H7 (cell line): ENCODE data around the gene TAF3. TPM values are rescaled to one million over a fixed set of nuclear protein-coding genes. Genes with fewer than 3 reads are reported as not detected.

Source experiments
- DNase-seq: peaks from one replicate; pipeline ENCODE4 v3.0.0; 2012
- H3K27me3 ChIP-seq: 2 replicates; pipeline ENCODE4 v1.6.0; 2011; ENCODE audit warnings: mild to moderate bottlenecking, low read length; ENCODE audit not compliant: control insufficient read depth, insufficient read depth
- H3K36me3 ChIP-seq: replicated peaks from 2 replicates; pipeline ENCODE4 v1.5.1; 2011; ENCODE audit warnings: low read length; ENCODE audit not compliant: control insufficient read depth, insufficient read depth
- H3K4me3 ChIP-seq: 2 replicates; pipeline ENCODE4 v1.5.1; 2011; ENCODE audit warnings: low read depth, mild to moderate bottlenecking, control low read depth, low read length, moderate library complexity; ENCODE audit not compliant: insufficient read depth
- total RNA-seq: library from RNA; depleted of rRNA; stranded (reverse); fragments of >200 nt; shearing (Covaris generic); gene quantifications from 2 replicates; pipeline ENCODE4 v1.2.3, GENCODE V29; 2014

The TAF3 gene
- total RNA-seq, 1 experiment from 2014 or later, result 1.5 TPM

DNA sequence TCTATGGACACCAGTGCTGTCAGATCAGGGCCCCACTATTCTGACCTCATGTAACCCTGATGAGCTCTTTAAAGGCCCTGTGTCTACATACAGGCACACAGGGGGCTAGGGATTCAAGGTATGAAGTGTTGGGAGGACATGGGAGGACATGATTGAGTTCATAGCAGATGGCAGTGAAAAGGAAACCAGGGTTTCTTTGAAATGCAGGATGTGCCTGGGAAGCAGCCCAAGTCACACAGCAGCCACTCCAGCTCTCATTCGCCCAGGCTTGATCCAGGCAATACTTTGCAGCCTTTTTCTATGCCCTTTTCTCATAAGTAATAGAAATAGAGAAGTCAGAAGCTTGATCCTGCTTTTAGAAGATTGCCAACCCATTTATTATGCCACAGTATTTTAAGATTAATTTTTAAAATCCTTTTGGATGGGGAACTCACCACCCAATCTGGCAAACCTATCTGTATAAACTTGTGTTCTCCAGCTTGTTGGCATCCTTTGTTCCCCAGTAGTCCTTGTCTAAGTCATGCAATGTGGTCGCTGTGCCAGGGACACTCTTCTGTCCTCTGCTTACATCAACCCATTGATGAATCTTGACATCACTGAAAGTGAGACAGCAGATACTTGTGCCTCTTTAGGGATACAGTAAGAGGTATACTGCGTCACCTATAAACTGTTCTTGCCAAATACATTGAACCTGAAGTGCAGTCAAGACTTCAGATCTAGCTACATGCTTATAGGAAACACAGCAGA lies 95.0 kb downstream of the TAF3 start:
- no peaks in the 10 kb centered on the region for H3K36me3 ChIP-seq

DNA sequence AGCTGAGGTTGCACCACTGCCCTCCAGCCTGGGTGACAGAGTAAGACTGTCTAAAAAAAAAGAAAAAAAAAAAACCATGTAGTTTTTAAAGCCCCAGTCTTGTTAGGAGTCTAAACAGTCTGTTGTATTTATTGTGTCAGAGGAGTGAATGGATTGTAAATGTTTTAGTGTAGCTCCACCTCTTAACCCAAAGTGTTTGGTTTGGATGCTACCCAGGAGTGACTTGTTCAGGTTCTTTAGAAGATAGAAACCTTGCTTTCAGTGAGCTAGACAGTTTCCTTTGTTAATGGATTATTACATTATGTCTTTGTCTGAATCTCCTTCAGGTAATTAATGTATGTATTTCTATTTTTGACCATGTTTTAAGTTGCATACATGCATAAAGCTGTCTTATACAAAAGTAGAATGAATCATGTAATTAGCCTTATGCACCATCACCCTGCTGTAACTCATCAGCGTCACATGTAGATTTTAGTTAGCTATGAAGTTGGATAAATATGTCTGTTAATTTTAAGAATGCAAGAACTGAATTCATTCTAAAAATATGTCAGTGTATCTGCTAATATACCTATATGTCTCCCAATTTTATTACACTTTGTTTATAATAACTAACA lies 97.7 kb downstream of the TAF3 start:
- Histone ChIP-seq H3K4me3 (no peak overlapping the region), H3K36me3 (no peaks in the 10 kb centered on the region), H3K27me3 (no peaks in the 10 kb centered on the region)
- DNase-seq, result no peak

More for the DNA sequence above, 95.0 kb downstream of the TAF3 start:
- DNase-seq, result no peak
- Histone ChIP-seq H3K27me3 (no peaks in the 10 kb centered on the region), H3K4me3 (no peak overlapping the region)

DNA sequence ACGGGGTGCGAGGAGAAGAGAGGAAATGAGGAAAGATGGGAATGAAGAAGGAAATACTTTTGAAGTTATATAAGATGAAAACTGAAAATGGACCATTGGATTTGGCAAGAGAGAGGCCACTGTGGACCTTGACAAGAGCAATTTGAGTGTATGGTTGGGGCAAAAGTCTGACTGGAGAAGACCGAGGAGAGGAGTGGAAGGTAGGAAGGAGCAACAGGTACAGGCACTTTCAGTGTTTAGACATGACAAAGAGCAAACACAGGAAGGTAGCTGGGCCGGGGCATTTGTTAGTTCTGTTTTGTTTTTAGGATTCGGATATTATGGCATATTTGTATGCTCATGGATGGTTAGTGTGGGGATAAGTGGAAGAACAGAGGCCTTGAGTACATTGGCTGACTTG lies 99.4 kb downstream of the TAF3 start:
- H3K4me3 ChIP-seq, result no peak overlapping the region
- no peaks in the 10 kb centered on the region for H3K36me3 ChIP-seq
- DNase-seq, result no peak
- no peaks in the 10 kb centered on the region for H3K27me3 ChIP-seq

DNA sequence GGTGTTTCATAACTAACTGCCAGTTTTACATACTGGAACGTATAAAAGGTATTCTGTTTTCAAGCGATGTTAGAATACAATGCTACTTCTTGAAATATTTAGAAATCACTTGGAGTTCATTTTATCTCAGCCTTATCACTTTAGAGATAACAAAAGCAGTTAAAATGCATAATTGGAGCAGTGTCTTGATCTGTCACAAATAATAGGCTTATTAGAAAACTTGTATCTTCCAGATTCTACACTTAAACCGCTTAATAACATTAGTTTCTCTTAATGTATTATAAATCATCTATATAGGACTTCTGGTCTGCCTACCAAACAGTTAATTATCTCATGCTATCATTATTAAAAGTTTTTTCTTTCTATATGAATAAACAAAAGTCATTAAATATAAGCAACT lies 104.4 kb downstream of the TAF3 start:
- Histone ChIP-seq H3K4me3 (no peak overlapping the region), H3K27me3 (no peaks in the 10 kb centered on the region), H3K36me3 (no peaks in the 10 kb centered on the region)
- no peak for DNase-seq

DNA sequence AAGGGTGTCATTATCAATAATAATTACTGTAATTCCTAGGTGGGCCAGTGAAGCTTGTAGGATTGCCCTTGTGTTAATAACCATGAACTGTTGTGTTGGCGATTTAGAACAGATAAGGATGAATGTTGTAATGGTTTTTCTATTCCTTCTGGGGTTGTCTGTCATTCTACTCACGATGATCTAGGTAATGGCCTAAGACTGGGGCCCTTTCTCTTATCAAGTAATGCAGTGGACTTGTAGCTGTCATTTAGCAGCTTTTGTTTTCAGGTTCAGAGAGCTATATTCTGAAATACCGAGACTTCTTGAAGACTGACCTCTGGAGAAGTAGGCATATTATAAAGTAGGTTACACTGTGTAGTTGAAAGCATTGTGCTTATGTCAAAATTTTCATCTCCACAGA lies 110.2 kb downstream of the TAF3 start:
- DNase-seq, result no peak
- H3K36me3 ChIP-seq, result no peaks in the 10 kb centered on the region
- no peaks in the 10 kb centered on the region for H3K27me3 ChIP-seq
- H3K4me3 ChIP-seq, result no peak overlapping the region

DNA sequence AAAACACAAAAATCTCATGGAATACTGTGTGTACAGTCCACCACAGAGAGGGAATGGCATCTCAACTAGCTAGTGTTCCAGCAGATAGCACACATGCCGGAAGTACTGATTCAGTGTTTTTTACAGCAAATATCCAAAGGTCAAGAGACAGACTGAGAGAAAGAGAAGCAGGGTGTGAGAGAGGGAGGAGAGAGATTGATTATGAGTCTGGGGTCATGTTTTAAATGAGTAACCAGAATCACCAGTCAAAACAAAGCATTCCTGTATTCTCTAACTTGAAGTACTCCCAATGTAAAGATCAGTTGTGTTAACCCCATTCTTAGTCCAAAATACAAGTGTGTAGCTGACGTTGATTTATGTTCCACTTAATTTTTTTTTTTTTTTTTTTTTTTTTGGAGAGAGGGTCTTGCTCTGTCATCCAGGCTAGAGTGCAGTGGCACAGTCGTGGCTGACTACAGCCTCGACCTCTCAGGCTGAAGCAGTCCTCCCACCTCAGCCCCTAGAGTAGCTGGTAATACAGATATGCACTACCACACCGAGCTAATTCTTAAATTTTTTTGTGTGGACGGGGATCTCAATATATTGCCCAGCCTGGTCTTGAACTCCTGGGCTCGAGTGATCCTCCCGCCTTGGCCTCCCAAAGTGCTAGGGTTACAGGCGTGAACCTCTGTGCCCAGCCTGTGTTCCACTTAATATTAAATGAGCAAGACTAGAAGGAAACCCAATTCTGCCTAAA lies 114.2 kb downstream of the TAF3 start:
- Histone ChIP-seq H3K36me3 (no peaks in the 10 kb centered on the region), H3K4me3 (no peak overlapping the region), H3K27me3 (no peaks in the 10 kb centered on the region)
- DNase-seq, result no peak

DNA sequence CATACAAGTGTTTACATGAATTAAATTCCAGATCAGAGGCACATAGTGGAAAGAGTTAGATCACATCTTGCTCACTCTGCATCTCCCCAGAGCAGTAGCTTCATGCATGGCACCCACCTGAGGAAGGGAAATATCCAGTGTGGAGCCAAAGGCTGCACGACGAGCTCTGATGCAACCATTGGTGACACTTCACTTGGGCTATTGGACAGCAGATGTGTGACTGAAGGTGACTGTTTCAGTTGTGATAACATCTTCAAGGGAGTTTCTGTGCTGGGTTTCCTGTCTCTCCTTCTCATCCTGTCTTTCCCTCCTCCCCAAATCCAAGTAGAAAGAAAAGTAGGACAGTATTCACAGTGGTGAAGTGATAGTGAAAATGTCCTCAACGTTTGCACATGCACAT lies 115.0 kb downstream of the TAF3 start:
- DNase-seq, result no peak
- Histone ChIP-seq H3K36me3 (no peaks in the 10 kb centered on the region), H3K27me3 (no peaks in the 10 kb centered on the region), H3K4me3 (no peak overlapping the region)

DNA sequence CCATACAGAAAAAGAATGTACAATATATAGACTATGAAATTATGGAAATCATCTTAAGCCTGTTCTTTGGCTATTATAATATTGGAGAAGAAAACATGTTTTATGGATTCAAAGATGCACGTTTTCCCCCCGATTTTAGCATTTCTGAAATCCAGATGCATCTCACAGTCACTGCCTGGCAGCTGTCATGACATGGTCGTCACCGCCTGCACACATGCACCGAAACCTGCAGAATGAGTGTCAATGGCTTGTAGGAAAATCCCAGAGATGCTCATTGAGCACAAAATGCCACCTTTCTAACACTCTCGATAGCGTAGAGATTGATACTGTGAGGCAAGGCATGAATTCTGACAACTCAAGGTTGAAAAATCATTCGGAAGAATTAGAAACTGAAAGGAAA lies 115.5 kb downstream of the TAF3 start:
- Histone ChIP-seq H3K27me3 (no peaks in the 10 kb centered on the region), H3K4me3 (no peak overlapping the region), H3K36me3 (no peaks in the 10 kb centered on the region)
- DNase-seq, result no peak

DNA sequence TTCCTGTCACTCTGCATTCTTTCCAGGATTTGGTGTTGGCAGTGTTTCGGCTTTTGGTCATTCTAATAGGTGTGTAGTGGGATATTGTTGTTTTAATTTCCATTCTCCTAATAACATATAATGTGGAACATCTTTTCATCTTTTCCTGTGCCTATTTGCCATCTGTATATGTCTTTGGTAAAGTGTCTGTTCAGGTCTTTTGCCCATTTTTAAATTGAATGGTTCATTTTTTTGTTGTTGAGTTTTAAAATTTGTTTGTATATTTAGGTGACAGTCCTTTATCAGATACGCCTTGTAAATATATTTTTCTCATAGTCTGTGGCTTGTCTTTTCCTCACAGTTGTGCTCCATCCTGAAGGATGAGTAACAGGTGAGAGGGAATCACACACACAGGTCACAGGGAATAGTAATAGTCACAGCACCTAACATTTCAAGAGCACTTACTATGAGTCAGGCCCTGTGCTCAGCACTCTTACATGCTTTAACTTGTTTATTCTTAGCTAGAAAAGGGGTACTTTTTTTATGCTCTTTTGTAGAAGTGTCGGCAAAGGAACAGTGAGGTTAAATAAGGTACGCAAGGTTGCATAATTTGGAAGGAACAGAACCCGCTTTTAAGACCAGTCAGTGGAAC lies 119.1 kb downstream of the TAF3 start:
- DNase-seq, result no peak
- H3K4me3 ChIP-seq, result no peak overlapping the region
- no peaks in the 10 kb centered on the region for H3K27me3 ChIP-seq
- no peaks in the 10 kb centered on the region for H3K36me3 ChIP-seq

DNA sequence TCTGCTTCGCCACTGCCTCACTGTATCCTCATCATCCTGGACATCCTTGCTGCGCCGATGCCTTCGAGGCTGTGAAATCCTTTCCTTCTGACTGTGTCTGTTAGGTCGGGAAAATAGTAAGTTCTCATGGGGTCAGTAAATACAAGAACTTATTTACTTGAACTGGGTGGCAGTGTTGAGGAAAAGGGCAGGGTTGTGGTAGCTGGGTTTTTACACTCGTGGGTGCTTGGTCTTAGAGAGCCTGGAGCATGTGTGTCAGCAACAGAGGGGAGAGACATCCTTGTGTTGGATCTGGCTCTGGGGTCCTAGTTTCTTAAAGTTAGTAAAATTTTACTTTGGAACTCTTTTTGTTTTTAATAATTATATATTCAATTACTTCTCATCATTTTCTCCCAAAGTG lies 123.3 kb downstream of the TAF3 start:
- no peak for DNase-seq
- H3K36me3 ChIP-seq, result no peaks in the 10 kb centered on the region
- no peak overlapping the region for H3K4me3 ChIP-seq
- no peaks in the 10 kb centered on the region for H3K27me3 ChIP-seq

DNA sequence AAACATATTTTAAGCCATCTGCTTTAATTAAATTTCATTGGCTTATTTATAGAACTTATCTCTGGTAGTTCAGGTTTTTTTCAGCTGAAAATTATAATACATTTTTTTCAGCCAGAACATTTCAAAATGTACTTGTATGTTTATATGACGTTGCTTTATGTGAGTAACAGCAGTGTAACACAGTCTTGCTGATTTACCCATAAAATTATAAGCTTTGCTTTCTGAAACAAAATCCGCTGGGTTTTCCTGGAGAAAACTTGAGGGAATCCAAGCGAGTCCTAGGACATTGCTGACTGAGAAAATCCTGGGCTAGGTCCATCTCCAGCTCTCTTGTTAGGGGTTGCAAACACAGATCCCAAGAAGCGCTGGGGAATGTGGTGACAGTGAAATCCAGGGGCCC lies 124.0 kb downstream of the TAF3 start:
- Histone ChIP-seq H3K4me3 (no peak overlapping the region), H3K36me3 (no peaks in the 10 kb centered on the region), H3K27me3 (no peaks in the 10 kb centered on the region)
- DNase-seq, result peak; percentile 21

DNA sequence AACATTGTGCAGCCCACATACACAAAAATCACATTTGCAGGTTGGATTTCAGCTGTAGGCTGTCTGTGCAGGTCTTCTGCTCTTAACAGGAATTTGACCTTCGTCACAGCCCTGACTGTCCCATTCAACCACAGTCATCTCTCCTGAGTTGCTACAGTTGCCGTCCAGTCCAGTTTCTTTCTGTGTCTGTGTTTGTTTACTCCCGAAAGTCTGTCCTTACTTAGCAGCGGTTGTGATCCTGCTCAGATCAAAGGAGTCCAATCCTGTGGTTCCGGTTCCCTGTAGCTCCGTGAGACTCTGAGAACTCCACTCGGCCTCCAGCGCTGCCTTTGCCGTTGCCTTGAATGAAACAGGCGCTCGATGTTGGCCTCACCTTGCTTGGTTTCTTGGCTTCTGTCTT lies 124.6 kb downstream of the TAF3 start:
- Histone ChIP-seq H3K27me3 (no peaks in the 10 kb centered on the region), H3K4me3 (no peak overlapping the region), H3K36me3 (no peaks in the 10 kb centered on the region)
- peak; percentile 3 for DNase-seq

DNA sequence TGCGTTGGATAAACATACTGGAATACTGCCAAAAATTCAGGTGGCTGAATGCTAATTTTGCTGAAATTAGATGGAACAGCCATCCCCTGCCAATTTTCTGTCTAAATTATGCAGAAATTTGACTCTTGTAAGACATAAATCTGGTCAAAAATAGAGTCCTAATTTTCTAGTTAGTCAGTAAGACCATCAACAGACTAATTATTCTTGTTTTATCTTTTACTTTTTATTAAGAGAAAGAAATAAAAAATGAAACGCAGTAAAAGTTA lies 125.8 kb downstream of the TAF3 start:
- Histone ChIP-seq H3K4me3 (no peak overlapping the region), H3K27me3 (no peaks in the 10 kb centered on the region), H3K36me3 (no peaks in the 10 kb centered on the region)
- no peak for DNase-seq

DNA sequence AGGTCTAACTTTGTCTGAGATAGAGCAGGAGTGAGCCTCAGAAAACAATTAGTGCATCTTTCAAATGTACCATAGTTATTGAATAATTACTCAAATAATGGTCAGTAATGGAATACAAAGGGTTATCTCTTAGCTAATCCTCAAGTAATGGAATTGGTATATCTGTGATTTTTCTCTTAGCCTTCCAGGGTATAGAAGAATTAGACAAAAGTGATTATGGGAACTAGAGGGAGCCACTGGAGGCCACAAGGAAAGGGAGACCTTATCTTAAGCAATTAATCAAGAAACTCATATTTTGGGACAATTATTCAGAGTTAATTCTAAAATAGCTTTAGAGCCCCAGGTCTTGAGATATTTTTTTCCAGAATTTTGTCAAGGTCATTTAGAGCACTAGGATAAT lies 126.2 kb downstream of the TAF3 start:
- Histone ChIP-seq H3K36me3 (no peaks in the 10 kb centered on the region), H3K27me3 (no peaks in the 10 kb centered on the region), H3K4me3 (no peak overlapping the region)
- no peak for DNase-seq

DNA sequence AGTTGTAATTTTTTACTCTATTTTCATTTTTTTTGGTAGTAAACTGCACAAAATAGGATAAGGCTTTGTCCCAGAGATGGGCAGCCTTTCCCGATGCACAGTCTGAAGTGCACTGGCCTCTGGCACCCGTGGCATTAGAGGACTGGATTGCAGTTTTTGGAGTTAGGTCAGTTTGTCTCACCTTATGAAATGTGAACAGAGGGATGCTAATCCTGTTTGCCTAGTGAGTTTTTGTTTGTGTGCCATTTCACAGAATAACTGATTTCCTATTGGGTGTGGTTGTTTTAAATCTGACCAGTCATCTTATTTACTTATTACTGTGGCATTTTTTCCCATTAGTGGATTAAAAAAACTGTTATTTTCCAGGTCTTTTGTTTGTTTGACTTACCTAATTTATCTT lies 126.7 kb downstream of the TAF3 start:
- H3K27me3 ChIP-seq, result no peaks in the 10 kb centered on the region

More for the DNA sequence above, 126.7 kb downstream of the TAF3 start:
- no peak overlapping the region for H3K4me3 ChIP-seq
- no peak for DNase-seq
- no peaks in the 10 kb centered on the region for H3K36me3 ChIP-seq
